Mammary epithelial cell (primary cell): ENCODE data around the gene RBM4B.

Experiments used
- CTCF ChIP-seq, 2 donors: IDR thresholded peaks in 1 of 2; conservative IDR thresholded peaks in 1 of 2; 2 replicates each; pipeline ENCODE4 v1.5.1; 2011 to 2012; ENCODE audit warnings: inconsistent platforms in 2 of 2, low read length in 2 of 2, mild to moderate bottlenecking in 2 of 2, control low read depth in 1 of 2, low read depth in 1 of 2; ENCODE audit not compliant: insufficient read depth in 1 of 2; ENCODE audit errors: extremely low read depth in 1 of 2
- EZH2 ChIP-seq: IDR thresholded peaks from 2 replicates; pipeline ENCODE4 v1.6.1; 2012; ENCODE audit warnings: low read length, inconsistent platforms, borderline replicate concordance

- TF ChIP-seq CTCF (conservative IDR thresholded peaks at IDR 0.05 in 1 of 2, IDR thresholded peaks at IDR 0.05 in 1 of 2; ENCODE audit: extremely low read depth in 1 of 2, insufficient read depth in 1 of 2, low read depth in 1 of 2, low read length in 2 of 2), result no peak
- no peak for TF ChIP-seq EZH2
These were observed 22.6 kb upstream of the RBM4B start for GRCh38 chr11:66700337-66700736.
